ENCODE data around the gene ZNF608. TPM values are rescaled to one million over a fixed set of nuclear protein-coding genes. Genes with fewer than 3 reads are reported as not detected.

Gene ZNF608, protein sequence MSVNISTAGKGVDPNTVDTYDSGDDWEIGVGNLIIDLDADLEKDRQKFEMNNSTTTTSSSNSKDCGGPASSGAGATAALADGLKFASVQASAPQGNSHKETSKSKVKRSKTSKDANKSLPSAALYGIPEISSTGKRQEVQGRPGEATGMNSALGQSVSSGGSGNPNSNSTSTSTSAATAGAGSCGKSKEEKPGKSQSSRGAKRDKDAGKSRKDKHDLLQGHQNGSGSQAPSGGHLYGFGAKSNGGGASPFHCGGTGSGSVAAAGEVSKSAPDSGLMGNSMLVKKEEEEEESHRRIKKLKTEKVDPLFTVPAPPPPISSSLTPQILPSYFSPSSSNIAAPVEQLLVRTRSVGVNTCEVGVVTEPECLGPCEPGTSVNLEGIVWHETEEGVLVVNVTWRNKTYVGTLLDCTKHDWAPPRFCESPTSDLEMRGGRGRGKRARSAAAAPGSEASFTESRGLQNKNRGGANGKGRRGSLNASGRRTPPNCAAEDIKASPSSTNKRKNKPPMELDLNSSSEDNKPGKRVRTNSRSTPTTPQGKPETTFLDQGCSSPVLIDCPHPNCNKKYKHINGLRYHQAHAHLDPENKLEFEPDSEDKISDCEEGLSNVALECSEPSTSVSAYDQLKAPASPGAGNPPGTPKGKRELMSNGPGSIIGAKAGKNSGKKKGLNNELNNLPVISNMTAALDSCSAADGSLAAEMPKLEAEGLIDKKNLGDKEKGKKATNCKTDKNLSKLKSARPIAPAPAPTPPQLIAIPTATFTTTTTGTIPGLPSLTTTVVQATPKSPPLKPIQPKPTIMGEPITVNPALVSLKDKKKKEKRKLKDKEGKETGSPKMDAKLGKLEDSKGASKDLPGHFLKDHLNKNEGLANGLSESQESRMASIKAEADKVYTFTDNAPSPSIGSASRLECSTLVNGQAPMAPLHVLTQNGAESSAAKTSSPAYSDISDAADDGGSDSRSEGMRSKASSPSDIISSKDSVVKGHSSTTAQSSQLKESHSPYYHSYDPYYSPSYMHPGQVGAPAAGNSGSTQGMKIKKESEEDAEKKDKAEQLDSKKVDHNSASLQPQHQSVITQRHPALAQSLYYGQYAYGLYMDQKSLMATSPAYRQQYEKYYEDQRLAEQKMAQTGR (N-terminal part only)
- 50.2 and 67.7 TPM in 2 replicates for total RNA-seq

DNA sequence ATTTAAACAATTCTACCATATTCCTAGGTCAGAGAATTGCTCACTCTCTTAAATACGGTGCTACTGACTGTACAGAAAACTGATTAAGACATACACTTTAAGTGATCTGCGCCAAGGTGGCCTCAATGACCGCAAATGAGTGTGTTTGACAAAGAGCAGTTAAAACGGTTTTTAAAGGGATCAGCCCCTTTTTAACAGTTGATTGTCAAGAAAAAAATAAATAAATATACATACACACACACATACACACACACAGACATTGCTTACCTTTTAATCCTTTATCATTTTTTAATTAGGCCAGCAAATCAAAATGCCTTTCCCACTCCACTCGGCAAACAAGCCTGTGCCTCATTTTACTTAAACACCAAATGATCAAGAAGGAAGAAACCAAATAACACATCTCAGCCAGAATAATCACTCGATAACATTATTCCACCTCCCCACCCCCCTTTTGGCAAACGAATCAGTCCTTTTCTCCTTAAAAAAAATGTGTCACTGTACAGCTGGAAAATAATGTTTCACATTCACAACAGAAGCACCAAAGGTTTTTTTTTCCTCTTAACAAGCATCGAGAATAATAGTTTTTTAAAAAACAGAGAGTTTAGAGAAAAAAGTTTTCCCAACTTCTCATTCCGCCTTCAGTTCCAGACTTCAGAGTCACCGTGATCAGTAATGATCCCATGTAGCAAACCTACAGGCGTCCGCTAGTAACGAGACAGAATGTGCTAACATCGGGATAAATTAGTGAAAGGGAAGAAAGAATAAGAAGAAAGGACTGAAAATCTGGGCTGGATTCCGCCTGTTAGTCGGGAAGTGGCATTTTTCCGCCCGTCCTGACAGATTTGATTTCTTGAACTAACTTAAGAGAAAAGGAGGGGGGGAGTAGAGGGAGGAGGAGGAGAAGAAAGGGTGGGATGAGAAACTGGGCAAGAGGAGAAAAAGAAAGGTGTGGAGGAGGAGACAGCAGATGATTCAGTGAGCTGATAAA lies at the start of gene ZNF608:
Gene ZNF608, minus strand, starts transcription at position 712 of the 988 bp plus-strand sequence. CDS start 1,650 bp downstream, outside the sequence.
- TF ChIP-seq, protein P1, sequence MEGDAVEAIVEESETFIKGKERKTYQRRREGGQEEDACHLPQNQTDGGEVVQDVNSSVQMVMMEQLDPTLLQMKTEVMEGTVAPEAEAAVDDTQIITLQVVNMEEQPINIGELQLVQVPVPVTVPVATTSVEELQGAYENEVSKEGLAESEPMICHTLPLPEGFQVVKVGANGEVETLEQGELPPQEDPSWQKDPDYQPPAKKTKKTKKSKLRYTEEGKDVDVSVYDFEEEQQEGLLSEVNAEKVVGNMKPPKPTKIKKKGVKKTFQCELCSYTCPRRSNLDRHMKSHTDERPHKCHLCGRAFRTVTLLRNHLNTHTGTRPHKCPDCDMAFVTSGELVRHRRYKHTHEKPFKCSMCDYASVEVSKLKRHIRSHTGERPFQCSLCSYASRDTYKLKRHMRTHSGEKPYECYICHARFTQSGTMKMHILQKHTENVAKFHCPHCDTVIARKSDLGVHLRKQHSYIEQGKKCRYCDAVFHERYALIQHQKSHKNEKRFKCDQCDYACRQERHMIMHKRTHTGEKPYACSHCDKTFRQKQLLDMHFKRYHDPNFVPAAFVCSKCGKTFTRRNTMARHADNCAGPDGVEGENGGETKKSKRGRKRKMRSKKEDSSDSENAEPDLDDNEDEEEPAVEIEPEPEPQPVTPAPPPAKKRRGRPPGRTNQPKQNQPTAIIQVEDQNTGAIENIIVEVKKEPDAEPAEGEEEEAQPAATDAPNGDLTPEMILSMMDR (IDR thresholded peaks at IDR 0.05; ENCODE audit: insufficient read depth, low read length, poor library complexity, severe bottlenecking) = no peak

DNA sequence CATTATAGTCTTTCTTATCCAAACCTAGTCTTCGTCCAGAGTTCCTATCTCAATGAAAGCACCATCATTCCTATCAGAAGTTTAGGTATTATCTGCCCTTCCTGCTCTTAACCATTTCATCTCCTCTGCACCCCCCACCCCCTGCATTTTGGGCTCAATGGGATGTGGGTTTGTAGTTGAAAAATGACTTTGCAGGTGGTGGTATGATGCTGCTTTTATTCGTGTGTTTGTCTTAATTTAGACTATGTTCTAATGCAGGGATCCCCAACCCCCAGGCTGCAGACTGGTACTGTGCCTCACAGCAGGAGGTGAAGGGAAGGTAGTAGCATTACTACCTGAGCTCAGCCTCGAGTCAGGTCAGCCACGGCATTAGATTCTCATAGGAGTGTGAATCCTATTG lies 49.4 kb upstream of the ZNF608 start:
- Histone ChIP-seq H3K4me3 (ENCODE audit: low read depth, low read length) (no peak overlapping the region), H3K27me3 (ENCODE audit: control insufficient read depth, insufficient read depth, low read length) (no peaks in the 10 kb centered on the region), H3K36me3 (ENCODE audit: control insufficient read depth, insufficient read depth, low read length) (no peaks in the 10 kb centered on the region)
- no peak for DNase-seq (ENCODE audit: low read depth)
- TF ChIP-seq, protein P1 (IDR thresholded peaks at IDR 0.05; ENCODE audit: insufficient read depth, low read length, poor library complexity, severe bottlenecking) = no peak

More for the DNA sequence above, at the start of gene ZNF608:
- Histone ChIP-seq H3K4me3 (ENCODE audit: low read depth, low read length) (peak within 1 kb of the TSS; percentile 80), H3K36me3 (ENCODE audit: control insufficient read depth, insufficient read depth, low read length) (no peaks in the 10 kb centered on the region), H3K27me3 (ENCODE audit: control insufficient read depth, insufficient read depth, low read length) (no peaks in the 10 kb centered on the region)
- DNase-seq (ENCODE audit: low read depth) = peak; percentile 67

DNA sequence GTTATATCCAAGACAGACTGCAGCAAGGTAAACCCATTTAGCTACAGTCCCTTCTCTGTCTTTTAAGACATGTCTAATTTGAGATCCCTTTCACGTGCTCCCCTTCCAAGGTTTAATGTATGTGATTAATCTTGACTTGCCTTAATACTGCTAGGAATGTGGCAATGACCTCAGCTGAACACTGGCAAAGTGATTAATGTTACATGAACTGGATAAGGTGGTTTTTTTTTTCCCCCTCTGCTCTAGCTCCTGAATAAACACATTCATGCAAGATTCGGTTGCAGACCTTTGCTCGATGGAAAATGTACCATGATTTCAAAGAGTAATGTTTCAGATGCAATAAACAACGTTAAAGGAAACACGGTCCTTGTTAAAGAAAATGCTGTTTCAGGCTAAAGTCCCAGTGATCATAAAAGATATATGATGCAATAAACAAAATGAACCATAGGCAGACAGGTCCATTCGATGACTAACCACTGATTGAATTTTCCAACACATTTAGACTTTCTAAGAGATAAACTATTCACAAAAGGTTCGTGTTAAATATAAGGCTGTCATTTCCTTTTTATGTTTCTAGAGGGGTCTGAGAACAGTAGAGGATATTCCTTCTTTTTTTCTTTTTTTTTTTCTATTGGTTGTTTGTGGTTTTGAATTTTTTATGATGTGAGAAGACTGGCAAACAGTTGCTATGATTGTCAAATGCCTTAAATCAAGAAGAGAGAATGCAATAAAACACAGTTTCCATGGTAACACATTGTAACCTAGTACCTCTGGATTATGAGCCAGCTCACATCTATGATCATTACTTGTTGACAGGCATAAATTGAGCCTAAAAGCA lies 44.7 kb upstream of the ZNF608 start:
- DNase-seq (ENCODE audit: low read depth) = peak; percentile 45

DNA sequence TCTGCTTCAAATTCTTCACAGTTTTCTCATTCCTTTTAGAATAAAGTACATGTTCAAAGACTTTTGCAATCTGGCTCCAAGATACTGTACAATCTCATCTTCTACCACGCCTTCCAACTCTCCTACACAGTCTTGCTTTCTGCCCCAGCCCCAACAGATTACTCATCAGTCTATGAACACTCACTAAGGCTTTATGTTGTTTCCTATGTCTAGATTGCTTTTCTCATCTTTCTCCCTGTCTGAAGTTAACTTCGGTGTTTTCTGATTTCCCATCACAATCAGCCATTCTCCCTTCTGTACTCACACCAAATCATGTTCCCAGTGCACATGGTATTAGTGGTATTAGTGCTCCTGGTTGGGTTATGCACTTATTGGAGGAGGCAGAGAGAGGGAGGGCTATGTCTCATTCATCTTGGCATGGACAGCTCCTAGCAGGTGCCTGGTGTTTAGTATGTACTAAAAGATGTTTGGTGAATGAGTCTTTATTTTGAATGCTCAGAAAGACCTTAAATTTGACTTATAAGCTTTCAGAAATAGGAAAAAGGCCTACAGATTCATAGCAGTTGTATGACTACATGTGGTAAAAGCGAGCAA lies 44.0 kb upstream of the ZNF608 start:
- no peaks in the 10 kb centered on the region for H3K36me3 ChIP-seq (ENCODE audit: control insufficient read depth, insufficient read depth, low read length)
- DNase-seq (ENCODE audit: low read depth) = peak; percentile 28
- no peak overlapping the region for H3K4me3 ChIP-seq (ENCODE audit: low read depth, low read length)
- H3K27me3 ChIP-seq (ENCODE audit: control insufficient read depth, insufficient read depth, low read length) = no peaks in the 10 kb centered on the region
- TF ChIP-seq, protein P1 (IDR thresholded peaks at IDR 0.05; ENCODE audit: insufficient read depth, low read length, poor library complexity, severe bottlenecking) = no peak

More for the DNA sequence above, 44.7 kb upstream of the ZNF608 start:
- H3K4me3 ChIP-seq (ENCODE audit: low read depth, low read length) = no peak overlapping the region
- TF ChIP-seq, protein P1 (IDR thresholded peaks at IDR 0.05; ENCODE audit: insufficient read depth, low read length, poor library complexity, severe bottlenecking) = no peak
- no peaks in the 10 kb centered on the region for H3K36me3 ChIP-seq (ENCODE audit: control insufficient read depth, insufficient read depth, low read length)
- no peaks in the 10 kb centered on the region for H3K27me3 ChIP-seq (ENCODE audit: control insufficient read depth, insufficient read depth, low read length)
